CD4-positive, alpha-beta T cell treated with Interleukin-17A for 4 hours (primary cell): Measurements from ENCODE around the gene KAZN.

Experiments
- DNase-seq: peaks from one replicate; pipeline ENCODE4 v3.0.0-alpha.2; 2020; ENCODE audit warnings: mixed read lengths

The KAZN gene

DNA sequence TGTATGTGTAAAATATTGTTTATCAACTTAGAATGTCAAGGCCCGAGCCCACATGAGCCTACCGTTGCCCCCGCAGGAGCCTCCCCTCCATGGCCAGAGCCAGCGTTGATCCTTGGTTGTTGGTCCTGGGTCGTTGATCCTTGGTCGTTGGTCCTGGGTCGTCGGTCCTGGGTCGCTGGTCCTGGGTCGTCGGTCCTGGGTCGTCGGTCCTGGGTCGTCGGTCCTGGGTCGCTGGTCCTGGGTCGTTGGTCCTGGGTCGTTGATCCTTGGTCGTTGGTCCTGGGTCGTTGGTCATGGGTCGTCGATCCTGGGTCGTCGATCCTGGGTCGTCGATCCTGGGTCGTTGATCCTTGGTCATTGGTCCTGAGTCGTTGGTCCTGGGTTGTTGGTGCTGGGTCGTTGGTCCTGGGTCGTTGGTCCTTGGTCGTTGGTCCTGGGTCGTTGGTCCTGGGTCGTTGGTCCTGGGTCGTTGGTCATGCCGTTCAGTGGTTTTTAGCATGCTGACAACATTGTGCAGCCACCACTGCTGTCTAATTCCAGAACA, 450.0 kb downstream of the KAZN start:
- DNase-seq = no peak

DNA sequence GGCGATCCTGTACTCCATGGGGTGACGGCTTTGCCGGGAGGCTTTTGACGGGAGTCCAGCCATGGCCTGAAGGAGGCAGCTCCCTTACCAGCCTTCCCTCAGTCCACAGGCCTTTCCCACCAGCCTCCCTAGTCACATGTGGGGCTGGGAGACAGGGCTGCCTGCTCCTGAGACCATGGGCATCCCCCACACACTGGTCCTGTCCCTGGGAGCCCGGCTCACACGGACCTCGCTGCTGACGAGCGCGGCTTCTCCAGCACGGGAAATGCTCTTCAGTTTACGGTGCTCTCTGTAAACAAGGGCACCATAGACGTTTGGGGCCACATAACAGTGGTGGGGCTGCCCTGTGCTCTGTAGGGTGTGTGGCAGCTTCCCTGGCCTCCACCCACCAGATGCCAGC, 450.6 kb downstream of the KAZN start:
- no peak for DNase-seq

DNA sequence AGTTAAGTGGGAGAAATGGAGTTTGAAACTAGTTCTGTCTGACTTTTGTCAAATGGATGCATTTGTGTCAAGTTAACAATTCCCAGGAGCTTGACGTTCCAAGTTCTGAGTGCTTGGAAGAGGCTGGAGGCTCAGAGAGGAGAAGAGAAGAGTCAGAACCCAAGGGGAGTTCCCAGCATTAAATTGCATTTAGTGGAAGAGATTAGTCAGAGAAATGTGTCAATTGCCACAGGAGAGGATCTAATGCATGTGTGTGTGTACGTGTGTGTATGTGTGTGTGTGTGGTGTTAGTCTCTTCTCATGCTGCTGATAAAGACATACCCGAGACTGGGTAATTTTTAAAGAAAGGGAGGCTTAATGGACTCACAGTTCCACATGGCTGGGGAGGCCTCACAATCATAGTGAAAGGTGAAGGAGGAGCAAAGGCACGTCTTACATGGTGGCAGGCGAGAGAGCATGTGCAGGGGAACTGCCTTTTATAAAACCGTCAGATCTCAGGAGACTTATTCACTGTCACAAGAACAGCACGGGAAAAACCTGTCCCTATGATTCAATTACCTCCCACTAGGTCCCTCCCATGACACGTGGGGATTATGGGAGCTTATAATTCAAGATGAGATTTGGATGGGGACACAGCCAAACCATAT, 453.5 kb downstream of the KAZN start:
- DNase-seq = no peak

DNA sequence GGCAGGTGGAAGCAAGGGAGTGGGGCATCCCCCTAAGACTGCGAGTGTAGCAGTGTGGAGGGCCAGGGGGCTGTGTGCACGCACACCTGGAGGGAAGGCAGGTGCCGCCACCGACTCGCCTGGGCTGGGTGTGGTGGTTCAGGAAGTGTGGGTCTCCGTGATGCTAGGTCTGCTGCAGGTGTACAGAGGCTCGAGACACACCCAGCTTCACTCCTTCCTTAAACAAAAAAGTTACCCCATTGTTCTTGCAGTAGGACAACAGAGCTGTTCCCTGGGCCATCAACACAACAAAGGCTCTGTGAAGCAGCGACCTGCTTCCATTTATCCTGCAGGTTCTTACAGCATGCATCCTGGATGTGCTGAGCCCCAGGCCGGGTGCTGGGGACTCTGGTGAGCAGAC, 454.7 kb downstream of the KAZN start:
- no peak for DNase-seq

DNA sequence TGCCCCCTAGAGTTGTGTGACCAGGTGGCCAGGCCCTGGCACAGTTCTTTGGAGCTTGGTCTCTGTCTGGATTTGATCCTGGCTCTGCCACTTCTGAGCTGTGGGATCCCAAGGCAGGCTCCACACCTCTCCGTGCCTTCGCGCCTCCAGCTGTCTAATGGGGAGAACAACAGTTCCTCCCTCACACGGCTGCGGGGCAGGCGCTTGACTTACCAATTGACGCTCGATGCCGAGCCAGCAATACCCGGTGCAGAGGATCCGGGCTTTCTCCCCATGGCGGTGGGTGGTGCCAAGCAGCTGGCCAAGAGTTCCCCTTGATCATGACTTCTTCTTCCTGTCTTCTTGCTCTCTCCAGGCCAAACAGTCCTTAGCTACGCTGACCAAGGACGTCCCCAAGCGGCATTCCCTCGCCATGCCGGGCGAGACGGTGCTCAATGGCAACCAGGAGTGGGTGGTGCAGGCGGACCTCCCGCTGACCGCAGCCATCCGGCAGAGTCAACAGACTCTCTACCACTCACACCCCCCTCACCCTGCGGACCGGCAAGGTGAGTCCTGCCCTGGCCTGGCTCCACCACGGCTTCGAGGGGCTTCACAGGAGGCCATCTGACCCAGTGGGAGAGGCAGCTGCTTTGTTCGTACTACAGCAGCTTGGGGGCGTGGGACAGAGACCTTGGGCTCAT, 457.4 kb downstream of the KAZN start:
- no peak for DNase-seq

DNA sequence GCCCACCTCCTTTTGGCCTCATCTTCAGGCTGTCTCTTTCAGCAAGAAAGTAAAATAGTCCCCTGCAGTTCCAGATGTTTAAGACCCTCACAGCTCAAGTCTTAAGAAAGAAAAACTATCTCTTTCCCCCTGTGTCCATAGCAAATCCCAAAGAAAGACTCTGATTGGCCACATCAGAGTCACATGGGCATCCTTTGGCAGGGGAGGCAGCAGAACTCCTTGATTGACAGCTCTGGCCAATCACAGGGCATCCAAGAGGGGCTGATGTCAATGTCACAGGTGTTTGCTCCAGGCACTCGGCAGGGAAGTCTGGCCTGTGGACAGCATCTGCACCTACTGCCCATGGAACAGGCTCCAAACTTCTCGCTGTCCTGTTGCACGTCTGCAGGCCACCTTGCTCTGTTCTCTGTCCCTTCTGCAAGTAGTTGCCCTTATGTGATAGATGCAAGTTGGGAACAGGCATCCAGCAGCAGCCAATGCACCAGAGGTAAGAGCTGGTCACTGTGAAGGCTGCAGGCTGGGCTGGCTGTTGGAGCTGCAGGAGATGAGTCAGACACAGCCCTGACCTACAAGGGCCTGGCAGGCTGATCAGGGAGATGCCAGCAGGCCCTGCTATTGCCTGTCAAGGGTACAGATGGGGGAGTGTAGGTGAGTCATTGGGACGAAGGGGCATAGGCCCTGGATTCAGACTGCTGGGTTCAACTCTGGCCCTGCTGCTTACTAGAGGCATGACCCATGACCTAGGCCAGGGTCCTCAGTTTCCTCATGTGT, 458.2 kb downstream of the KAZN start:
- no peak for DNase-seq

DNA sequence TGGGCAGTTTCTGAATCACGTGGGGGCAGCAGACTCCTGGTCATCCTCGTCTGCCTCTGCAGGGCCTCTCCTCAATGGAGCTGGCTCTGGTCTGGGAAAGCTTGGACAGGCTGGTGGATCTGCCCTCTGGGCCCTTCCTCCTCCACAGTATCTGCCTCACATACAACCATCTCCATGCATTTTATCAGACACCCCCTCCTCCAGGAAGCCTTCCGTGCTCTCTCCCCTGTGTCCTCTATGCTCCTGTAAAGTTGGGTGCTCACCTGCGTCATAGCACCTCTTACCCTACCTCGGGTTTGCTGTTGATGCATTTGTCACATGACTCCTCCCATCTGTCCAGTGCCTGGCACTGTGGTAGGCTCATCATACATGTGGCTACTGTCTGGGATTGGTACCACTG, 459.3 kb downstream of the KAZN start:
- no peak for DNase-seq

DNA sequence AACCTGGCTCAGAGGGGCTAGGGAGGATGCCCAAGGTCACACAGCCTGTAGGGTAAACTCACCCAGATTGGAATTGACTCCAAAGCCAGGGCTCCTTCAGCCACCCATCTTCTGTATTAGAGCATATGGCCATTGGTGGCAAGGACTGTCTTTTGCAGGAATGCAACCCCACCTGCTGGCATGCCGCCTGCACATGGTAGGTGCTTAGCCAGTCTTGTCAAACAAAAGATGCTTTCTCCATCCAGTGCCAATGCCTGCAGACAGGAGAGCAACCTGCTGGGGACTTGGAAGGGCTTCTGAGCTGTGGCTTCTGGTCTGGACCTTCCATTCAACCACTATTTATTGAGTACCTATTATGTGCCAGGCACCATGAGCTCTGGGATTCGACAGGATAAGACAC, 459.8 kb downstream of the KAZN start:
- no peak for DNase-seq

DNA sequence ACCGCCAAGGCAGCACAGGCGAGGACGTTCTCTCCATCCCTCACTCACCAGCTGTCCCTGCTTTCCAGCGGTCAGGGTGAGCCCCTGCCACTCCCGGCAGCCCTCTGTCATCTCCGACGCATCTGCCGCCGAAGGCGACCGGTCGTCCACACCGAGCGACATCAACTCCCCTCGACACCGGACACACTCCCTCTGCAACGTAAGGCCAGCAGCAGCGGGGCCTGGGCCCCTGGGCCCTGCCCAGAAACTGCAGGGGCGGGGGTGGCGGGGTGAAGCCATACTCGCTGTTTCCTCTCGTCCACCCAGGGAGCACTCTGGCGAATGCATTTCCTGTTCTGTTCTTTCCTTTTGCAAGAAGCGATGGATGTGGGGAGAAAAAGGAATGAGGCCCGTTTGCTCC, 461.6 kb downstream of the KAZN start:
- no peak for DNase-seq

DNA sequence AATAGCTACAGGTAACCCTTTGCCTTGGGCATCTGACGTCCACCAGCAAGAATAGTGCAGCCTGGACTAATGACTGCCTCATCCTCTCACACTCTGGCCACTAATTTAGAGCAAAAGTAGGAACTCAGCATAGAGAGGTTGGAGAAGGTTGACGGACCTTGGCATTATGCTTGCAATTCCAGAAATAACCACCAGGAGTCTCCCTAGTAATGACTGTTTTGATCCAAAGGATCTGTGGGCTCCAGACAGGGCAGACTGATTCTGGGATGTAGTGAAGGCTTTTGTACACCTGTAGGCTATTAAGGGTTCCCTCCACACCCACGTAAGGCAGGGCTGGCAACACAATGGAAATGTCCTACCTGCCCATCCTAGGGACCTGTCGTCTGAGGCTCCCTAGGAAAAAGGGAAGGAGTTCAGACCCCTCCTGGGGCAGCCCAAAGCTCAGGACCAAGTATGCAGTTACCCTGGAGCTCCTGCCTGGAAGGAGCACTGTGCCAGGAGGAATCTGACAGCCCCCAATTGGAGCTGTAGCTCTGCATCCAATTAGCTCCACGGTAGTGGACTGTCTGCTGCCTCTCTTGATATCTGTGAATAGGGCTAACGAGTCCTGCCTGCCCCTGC, 464.1 kb downstream of the KAZN start:
- no peak for DNase-seq

DNA sequence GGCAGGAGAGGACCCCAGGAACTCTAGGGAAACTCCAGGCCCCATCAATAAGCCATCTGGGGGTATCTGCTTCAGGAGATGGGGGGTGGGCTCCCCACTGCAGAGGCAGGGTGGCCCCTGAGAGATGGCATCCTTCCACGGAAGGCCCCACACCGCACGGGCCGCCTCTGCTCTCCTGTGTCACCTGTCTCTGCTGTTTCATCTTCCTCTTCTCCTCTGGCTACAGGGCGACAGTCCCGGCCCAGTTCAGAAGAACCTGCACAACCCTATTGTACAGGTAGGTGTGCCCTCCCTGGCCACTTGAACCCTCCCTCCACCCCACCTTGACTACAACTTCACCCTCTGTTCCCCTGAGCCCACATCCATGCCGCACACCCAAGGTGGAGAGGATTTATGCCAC, 464.9 kb downstream of the KAZN start:
- no peak for DNase-seq

DNA sequence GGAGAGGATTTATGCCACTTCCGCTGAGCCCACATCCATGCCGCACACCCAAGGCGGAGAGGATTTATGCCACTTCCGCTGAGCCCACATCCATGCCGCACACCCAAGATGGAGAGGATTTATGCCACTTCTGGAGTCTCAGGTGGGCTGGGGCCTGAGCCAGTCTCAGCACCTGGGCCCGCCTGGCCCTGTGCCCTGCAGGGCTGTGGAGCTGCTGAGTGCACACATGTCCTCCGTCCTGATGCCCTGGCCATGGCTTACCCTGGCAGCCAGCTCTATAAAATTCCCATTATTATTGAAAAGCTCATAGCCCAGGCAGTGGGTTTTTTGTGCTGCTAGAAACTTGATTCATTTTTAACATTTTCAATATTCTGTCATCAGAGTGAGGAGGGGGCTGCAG, 465.3 kb downstream of the KAZN start:
- no peak for DNase-seq

DNA sequence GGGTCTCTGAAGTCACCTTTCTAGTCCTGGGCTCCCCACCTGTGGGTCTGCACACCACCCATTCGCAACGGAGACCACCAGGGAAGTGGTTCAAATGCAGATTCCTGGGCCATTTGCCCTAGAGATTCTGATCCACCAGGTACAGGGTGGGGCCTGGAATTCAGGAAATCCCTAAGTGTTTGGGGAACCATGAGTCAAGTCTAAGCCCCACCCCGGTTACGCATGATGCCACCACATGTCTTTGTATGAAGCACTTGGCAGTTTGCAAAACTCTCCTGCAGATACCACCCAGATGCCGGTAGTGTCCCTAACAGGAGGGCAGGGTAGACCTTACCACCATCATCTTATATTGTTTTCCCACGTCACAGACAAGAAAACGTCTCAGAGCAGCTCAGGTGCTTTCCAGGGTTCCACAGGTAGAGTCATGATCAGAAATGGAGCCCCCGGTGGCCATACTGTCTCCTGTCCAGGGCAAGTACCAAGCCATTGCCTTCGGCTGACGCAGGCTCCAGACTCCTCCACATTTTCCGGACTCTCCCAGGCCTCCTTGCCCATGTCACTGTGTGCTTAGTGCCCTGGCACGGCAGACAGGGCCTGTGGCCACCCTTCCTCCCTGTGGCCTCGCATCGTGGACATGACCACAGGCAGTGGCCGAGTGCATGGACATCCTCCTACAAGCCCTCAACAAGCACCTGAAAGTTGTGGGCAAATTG, 465.9 kb downstream of the KAZN start:
- no peak for DNase-seq

DNA sequence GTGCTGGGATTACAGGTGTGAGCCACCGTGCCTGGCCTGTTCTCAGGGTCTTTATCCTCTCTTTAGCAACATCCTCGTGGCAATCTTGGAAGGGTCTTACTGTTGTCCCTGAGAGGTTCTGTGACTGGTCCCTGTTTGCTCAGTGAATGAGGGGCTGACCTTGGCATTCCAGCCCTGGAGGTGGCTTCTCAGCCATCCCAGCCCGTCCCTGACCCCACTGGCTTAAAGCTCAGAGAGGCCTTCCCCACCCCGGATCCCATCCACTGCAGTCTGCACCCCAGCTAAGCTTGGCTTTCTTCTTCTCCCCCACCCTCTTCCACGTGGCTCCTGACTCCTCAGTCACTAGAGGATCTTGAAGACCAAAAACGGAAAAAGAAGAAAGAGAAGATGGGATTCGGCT, 466.8 kb downstream of the KAZN start:
- DNase-seq = no peak

DNA sequence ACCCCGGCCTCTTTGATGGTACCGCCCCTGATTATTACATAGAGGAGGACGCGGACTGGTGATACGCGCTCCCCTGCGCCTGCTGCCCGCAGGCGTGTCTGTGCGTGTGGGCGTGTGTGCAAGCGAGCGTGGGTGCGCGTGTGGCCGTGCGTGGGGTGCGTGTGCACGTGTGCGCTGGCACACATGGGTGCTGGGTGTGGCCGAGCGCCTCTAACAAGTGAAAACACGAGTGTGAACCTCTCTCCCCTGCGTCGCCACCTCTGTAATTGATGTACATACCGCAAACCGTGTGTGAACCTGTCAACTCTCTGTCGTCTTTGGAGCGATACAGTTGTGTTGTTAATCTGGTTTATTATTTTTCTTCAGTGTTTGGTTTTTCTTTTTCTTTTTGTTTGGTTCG, 467.3 kb downstream of the KAZN start:
- DNase-seq = no peak

DNA sequence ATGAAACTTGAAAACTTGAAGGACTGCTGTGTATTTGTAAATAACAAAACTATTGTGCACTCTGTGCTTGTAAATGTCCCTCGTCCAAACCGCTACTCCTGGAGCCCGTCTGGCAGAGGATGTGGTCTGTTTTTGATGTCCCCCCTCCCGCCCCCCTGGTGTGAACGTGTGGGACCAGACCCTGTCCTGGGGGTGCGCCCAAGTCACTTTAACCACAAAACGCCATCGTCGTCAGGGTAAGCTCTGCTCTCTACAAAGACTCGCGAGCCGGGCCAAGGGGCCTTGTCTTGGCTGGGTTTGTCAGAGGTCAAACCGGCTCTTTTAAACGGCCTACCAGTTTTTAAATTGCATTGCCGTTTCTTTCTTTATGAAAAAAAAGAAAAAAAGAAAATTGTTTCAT, 467.7 kb downstream of the KAZN start:
- no peak for DNase-seq

DNA sequence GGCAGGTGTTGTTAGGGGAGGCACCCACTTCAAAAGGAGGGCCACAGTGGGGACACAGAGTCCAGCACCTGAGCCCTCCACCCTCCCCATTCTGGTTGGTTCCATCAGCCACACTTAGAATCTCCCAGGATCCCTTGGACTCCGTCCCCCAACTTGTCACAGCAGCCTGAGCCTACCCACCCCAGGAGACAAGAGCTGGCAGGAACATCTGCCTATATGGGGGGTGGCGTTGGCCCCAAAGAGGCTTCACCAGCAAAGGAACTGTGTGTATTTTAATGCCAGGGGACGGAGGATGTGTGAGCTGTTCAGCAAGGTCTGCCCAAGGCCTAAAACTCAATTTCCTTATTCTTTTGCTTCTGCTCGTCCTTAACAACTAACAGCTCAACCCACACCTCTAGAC, 468.7 kb downstream of the KAZN start:
- no peak for DNase-seq

DNA sequence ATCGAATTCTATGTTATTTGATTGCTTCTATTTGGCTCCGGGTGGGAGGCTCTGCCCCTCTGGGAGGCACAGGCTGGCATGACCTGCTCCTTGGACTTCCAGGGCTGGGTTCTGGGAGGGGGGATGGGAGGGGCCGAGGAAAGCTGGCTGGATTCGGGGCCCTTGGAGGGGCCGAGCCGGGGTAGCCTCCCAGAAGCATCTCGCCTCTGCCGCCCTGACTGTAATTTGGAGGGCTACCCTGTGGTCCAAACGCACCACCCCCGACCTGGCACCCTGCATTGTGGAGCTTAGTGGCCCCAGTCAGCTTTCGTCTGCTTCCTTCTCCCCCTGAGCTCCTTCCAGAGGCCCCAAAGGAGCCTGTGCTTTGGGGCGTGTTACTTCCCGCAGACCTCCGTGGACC, 469.7 kb downstream of the KAZN start:
- DNase-seq = no peak

DNA sequence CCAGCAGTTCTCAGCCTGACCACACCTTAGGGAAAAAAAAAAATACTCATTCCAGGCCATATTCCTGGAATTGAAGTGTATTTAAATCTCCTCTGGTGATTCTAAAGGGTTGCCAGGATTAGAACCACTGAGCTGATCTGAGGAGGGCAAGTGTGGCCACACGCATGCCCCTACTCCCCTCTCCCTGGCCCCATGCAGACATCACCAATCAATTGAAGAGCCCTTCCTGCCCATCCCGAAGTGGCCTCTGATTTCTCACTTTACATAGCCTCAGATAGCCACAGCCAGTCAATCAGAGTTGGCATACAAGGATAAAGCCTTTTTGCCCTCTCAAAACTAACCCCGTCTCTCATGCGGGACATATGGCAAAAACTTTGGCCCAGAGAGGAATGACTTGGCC, 470.5 kb downstream of the KAZN start:
- no peak for DNase-seq

DNA sequence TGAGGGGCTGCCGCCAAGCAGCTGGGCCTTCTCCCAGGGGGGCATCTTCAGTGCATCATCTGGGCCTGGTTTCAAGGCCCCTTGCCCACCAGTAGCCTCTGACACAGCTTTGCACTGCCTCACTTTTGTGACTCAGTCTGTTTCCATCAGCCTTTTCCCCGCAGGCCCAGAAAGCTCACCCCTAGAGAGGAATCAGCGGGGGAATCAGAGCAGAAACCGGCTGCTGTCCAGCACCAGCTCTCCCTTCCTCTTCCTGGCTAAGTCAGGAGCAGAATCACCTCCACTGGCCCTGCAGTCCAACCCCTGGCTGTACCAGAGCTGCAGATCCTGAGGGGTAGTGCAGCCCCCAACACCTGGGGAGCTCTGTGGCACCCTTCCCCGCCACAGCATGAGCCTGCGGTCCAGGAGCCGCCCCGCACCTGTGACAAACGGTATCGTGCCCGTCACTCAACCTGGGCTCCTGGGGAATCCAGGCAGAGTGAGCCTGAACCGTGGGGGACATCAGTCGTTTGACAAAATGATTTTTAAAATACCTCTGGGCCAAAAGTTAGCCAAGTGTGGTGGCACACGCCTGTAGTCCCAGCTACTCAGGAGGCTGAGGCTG, 471.8 kb downstream of the KAZN start:
- no peak for DNase-seq

DNA sequence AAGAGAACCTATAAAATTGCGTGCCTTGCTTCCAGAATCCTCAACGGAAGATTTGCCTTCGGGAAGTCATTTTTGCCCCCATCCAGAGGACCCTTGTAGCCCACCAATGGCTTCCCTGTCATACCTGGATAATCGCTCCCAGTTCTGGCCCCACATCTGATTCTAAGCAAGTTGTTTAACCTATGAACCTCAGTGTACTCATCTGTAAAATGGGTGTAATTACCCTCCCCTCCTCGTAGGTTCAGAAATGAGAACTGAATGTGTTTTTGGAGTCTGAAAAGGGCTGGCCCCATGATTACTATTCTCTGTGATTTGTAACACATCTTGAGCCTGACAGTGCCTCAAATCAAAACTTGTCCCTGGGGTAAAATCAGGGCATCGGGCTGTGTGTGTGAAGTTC, 473.5 kb downstream of the KAZN start:
- DNase-seq = no peak

DNA sequence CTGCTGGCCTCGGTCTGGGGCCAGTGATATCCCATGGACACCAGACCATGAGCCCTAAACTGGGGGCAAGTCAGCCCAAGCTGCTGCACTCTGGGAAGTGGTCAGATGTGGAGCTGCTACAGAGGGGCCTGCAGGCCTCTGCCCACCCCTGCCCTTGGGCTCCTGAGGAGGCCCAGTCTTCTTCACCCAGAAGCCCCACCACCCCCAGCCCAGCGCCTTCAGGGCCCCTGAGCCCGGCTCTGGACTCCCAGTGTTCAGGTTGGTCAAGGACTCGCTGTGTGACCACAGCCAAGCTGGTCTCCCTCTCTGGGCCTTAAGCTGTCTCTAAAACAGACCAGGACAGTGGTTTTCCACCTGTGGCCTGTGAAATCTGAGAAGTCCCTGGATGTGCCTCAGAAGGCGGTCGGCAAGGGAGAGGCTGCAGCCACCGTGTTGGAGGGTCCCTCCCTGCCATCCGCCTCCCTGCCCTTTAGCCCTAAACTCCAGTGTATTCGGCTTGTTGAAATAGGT, 475.4 kb downstream of the KAZN start:
- DNase-seq = no peak
